Cardiac septum (tissue), 1 donor: ENCODE data around the gene NCR3LG1. TPM values are rescaled to one million over a fixed set of nuclear protein-coding genes. Genes with fewer than 3 reads are reported as not detected.

Source experiments
- DNase-seq: peaks from one replicate; pipeline ENCODE4 v3.0.0-alpha.2; 2020; ENCODE audit warnings: low spot score
- intact Hi-C: fragments of 100-400 bp; cut with DNase I; formaldehyde crosslinking; loops from one replicate; pipeline ENCODE4 v1.14.0; 2022
- total RNA-seq: library from RNA; stranded (reverse); fragmentation: NEBNext Ultra II Directional; extraction: Animal tissue kit (Norgen Biotek cat#: 25700); gene quantifications from one replicate; pipeline ENCODE4 v1.2.1, GENCODE V29; 2021
- donor health status: DM: no; HTN: no; CAD: no.

NCR3LG1 gene
- total RNA-seq, 1 donor from 2014 or later = 2.0 TPM

- DNase-seq = peak; percentile 87
- intact Hi-C loops = no loop called here
Observed at GRCh38 chr11:17405232-17406005, 53.8 kb downstream of the NCR3LG1 start.

- intact Hi-C loops = no loop called here
- DNase-seq = no peak
Observed at GRCh38 chr11:17406082-17406817, 54.6 kb downstream of the NCR3LG1 start.

GRCh38 chr11:17406818-17407149, 55.2 kb downstream of the NCR3LG1 start:
- intact Hi-C loops = no loop called here
- DNase-seq = no peak

- no peak for DNase-seq
- intact Hi-C loops = no loop called here
Observed at GRCh38 chr11:17407575-17407974, 56.0 kb downstream of the NCR3LG1 start.

GRCh38 chr11:17408026-17408425, 56.4 kb downstream of the NCR3LG1 start:
- DNase-seq = no peak
- intact Hi-C loops = no loop called here

GRCh38 chr11:17408641-17409040, 57.0 kb downstream of the NCR3LG1 start:
- intact Hi-C loops = no loop called here
- DNase-seq = no peak

GRCh38 chr11:17410606-17411379, 59.2 kb downstream of the NCR3LG1 start:
- intact Hi-C loops = no loop called here
- no peak for DNase-seq

GRCh38 chr11:17411418-17411817, 59.8 kb downstream of the NCR3LG1 start:
- intact Hi-C loops = no loop called here
- DNase-seq = no peak

- no peak for DNase-seq
- intact Hi-C loops = no loop called here
Observed at GRCh38 chr11:17412488-17413180, 61.0 kb downstream of the NCR3LG1 start.

- DNase-seq = no peak
- intact Hi-C loops = no loop called here
Observed at GRCh38 chr11:17413414-17414316, 62.1 kb downstream of the NCR3LG1 start.

GRCh38 chr11:17414317-17414737, 62.7 kb downstream of the NCR3LG1 start:
- intact Hi-C loops = no loop called here
- DNase-seq = no peak

GRCh38 chr11:17414992-17415391, 63.4 kb downstream of the NCR3LG1 start:
- intact Hi-C loops = no loop called here
- DNase-seq = no peak

- intact Hi-C loops = no loop called here
- no peak for DNase-seq
Observed at GRCh38 chr11:17415523-17416104, 64.0 kb downstream of the NCR3LG1 start.

GRCh38 chr11:17416492-17416891, 64.9 kb downstream of the NCR3LG1 start:
- no peak for DNase-seq
- intact Hi-C loops = no loop called here

- DNase-seq = no peak
- intact Hi-C loops = no loop called here
Observed at GRCh38 chr11:17418444-17419081, 67.0 kb downstream of the NCR3LG1 start.

GRCh38 chr11:17421781-17422180, 70.2 kb downstream of the NCR3LG1 start:
- DNase-seq = no peak
- intact Hi-C loops = no loop called here

- intact Hi-C loops = no loop called here
- DNase-seq = no peak
Observed at GRCh38 chr11:17423533-17424310, 72.1 kb downstream of the NCR3LG1 start.
